ENCODE results near the gene FDXR. TPM values are rescaled to one million over a fixed set of nuclear protein-coding genes. Genes with fewer than 3 reads are reported as not detected.
A peak's percentile ranks its signal among the peaks of the same experiment; 100 is the strongest.

The FDXR gene
- total RNA-seq, 1 donor from 2014 or later, result 5.5 TPM

DNA sequence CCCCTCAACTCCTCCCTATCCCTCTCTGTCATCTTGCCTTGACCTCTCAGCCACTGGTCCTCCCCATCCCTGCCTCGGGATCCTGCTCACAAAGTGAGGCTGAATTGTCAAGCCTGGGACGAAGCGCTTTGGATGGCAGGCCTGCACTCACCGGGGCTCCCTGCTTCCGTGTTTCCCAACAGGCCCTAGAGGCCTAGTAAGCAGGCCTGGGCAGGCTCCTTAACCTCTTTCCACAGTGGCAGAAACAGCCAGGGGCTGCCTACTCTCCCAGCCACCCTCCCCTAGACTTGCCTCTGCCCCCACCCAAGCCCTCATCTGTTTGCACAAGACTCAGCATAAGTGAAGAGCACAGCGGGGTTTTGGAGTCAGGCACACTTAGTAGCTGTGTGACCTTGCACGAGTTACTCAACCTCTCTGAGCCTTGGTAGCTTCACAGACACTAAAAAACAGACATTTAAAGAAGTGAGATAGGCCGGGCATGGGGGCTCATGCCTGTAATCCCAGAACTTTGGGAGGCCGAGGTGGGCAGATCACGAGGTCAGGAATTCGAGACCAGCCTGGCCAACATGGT is 25.7 kb upstream of the FDXR start:
- ChIA-PET POLR2A (no interaction called here), CTCF (no interaction called here)
- no peak for ATAC-seq (ENCODE audit: low read depth)
- no peak overlapping the region for H3K27ac Mint-ChIP-seq
- H3K4me3 Mint-ChIP-seq, result no peak overlapping the region
- intact Hi-C loops (cut with micrococcal nuclease), result no loop called here
- no peaks in the 10 kb centered on the region for H3K36me3 Mint-ChIP-seq (ENCODE audit: low read depth)
- no peaks in the 10 kb centered on the region for H3K9me3 Mint-ChIP-seq
- TF ChIP-seq, protein P1, sequence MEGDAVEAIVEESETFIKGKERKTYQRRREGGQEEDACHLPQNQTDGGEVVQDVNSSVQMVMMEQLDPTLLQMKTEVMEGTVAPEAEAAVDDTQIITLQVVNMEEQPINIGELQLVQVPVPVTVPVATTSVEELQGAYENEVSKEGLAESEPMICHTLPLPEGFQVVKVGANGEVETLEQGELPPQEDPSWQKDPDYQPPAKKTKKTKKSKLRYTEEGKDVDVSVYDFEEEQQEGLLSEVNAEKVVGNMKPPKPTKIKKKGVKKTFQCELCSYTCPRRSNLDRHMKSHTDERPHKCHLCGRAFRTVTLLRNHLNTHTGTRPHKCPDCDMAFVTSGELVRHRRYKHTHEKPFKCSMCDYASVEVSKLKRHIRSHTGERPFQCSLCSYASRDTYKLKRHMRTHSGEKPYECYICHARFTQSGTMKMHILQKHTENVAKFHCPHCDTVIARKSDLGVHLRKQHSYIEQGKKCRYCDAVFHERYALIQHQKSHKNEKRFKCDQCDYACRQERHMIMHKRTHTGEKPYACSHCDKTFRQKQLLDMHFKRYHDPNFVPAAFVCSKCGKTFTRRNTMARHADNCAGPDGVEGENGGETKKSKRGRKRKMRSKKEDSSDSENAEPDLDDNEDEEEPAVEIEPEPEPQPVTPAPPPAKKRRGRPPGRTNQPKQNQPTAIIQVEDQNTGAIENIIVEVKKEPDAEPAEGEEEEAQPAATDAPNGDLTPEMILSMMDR (IDR thresholded peaks at IDR 0.05), result no peak
- peaks cover 4% of the 10 kb centered on the region for H3K4me1 Mint-ChIP-seq
- H3K27me3 Mint-ChIP-seq, result peaks cover 34% of the 10 kb centered on the region
- no peak for DNase-seq

DNA sequence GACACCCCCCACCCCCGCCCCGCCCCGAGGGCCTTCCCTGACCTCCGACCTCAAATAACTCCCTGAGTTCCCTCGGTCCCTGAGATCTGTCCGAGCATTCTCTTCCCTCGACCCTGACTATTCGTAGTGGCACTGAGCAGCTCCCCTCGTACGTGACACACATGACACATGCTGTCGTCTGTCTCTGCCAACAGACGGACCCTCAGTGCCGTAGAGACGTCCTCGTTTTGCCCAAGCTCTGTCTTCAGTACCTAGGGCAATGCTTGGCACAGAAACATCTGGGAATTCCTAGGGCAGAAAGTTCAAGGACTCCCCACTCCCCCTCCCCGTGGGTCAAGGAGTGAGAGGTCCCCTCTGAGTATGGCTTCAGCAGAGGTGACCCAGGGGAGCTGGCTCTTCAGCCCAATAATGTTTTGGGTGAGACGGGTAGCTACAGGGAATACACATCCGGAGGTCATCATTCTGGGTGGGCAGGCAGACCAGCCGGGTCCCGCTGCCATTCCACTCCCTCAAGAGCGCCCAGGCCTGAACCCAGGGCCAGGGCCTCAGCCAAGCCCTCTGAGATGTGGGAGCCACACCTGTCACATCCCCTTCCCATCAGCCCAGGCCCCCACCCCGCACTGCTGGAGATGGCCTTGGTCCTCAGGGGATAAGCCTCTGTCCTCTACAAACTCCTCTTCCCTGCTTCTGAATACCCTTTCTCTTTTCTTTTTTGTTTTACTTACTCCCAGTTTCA is 21.3 kb upstream of the FDXR start:
- peak overlapping the region; percentile 37 for H3K4me3 Mint-ChIP-seq
- H3K27ac Mint-ChIP-seq, result no peak overlapping the region
- H3K4me1 Mint-ChIP-seq, result peaks cover 4% of the 10 kb centered on the region
- H3K27me3 Mint-ChIP-seq, result peaks cover 22% of the 10 kb centered on the region
- H3K9me3 Mint-ChIP-seq, result no peaks in the 10 kb centered on the region
- DNase-seq (no peak), ATAC-seq (ENCODE audit: low read depth) (no peak)
- intact Hi-C loops (cut with micrococcal nuclease), result no loop called here
- CTCF ChIA-PET, result no interaction called here
- TF ChIP-seq, protein P1 (IDR thresholded peaks at IDR 0.05), result no peak
- POLR2A ChIA-PET, result no interaction called here
- no peaks in the 10 kb centered on the region for H3K36me3 Mint-ChIP-seq (ENCODE audit: low read depth)

DNA sequence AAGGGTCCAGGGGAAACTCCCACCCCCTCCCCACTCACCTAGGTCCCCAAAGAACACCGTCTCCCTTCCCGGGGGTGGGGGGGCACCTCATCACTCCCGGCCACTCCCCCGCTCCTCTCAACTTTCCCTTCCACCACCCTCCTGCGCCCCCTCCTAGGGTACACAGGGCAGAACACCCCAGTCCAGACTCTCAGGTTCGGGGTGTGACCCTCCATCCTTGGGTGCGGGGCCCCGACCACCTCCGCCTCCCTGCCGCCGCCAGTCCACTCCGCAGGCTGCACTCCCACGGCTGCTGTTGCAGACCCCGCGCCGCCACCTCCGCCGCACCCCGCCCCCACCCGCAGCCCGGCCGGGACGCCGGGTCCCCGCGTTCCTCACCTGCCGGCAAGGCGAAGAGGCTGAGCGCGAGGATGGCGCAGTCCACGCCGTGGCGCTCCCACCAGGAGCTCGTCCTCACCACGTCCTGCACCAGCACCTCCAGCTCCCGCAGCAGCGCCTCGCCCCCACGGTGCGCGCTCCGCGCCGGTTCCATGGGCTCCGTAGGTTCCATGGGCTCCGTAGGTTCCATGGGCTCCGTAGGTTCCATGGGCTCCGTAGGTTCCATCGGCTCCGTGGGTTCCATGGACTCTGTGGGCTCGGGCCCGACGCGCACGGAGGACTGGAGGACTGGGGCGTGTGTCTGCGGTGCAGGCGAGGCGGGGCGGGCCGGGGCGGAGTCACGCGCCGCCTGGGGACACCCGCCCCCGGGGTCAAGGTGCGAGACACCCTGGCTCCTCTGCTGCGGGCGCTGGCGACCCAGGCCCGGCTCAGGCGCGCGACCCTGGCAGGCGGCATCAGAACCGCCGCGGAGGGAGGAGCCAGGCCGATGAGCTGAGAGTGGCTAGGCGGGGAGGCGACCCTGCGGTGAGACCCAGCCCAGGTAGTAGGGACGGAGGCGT is 20.4 kb upstream of the FDXR start, which contains the start of gene FADS6:
Gene FADS6, minus strand, starts transcription at position 660 of the 938 bp plus-strand sequence. Its CDS starts 38 bp downstream, at position 622.
- no peaks in the 10 kb centered on the region for H3K9me3 Mint-ChIP-seq
- ChIA-PET CTCF (interaction anchor here (0.5 kb wide), 1 partner anchor 102 kb away, joined by 3 read pairs; no protein-coding TSS in a partner anchor), POLR2A (no interaction called here)
- TF ChIP-seq, protein P1 (IDR thresholded peaks at IDR 0.05), result no peak
- no peaks in the 10 kb centered on the region for H3K36me3 Mint-ChIP-seq (ENCODE audit: low read depth)
- H3K4me1 Mint-ChIP-seq, result peaks cover 4% of the 10 kb centered on the region
- DNase-seq, result no peak
- H3K4me3 Mint-ChIP-seq, result peak within 1 kb of the TSS; percentile 37
- ATAC-seq (ENCODE audit: low read depth), result no peak
- no peak within 1 kb of the TSS for H3K27ac Mint-ChIP-seq
- H3K27me3 Mint-ChIP-seq, result peaks cover 23% of the 10 kb centered on the region
- intact Hi-C loops (cut with micrococcal nuclease), result no loop called here

DNA sequence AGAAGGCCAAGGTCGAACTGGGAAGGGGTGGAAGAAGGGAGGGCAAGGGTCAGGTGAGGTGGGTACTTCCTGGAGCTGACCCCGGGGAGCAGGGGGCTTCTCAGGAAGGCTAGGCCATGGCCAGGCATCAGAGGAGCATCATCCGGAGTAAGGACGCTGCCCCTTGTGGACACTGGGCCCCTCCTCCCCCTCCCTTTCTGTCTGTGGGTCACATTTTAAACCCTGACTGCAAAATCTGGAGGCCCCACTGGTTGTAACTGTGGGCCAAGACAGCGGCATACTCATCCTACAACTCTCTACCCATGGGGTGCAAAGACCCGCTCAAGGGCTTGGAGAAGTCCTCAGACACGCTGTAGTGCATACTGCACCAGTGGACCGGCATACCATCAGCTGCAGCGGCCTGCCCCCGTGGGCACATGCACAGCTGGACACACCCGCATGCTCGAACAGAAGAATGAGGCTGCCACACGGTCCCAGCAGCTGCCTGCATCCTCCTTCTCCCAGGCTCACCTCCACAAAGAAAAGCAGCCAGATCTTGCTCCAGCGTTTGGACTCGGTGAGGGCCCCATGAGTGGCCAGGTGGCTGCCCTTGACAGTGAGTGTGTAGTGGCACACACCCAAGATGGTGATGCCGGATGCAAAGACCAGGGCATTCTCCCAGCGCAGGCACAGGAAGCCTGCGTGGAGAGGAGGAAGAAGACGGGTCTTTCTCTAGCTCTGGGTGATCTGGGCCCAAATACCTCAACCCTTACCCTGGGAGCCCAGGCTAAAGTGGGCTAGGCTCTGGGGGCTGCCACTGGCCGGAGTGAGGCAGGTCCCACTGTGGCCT is 19.4 kb upstream of the FDXR start:
- TF ChIP-seq, protein P1 (IDR thresholded peaks at IDR 0.05), result no peak
- intact Hi-C loops (cut with micrococcal nuclease), result no loop called here
- H3K4me1 Mint-ChIP-seq, result peaks cover 4% of the 10 kb centered on the region
- ATAC-seq (ENCODE audit: low read depth), result no peak
- ChIA-PET CTCF (no interaction called here), POLR2A (no interaction called here)
- H3K27ac Mint-ChIP-seq, result no peak overlapping the region
- peaks cover 25% of the 10 kb centered on the region for H3K27me3 Mint-ChIP-seq
- no peaks in the 10 kb centered on the region for H3K36me3 Mint-ChIP-seq (ENCODE audit: low read depth)
- H3K4me3 Mint-ChIP-seq, result no peak overlapping the region
- H3K9me3 Mint-ChIP-seq, result no peaks in the 10 kb centered on the region
- DNase-seq, result no peak

All from activated B cell treated with CpG ODN at 0.5 μM for 24 hours (primary cell).